ENCODE results near the gene SIRPB1. TPM values are rescaled to one million over a fixed set of nuclear protein-coding genes. Genes with fewer than 3 reads are reported as not detected.
"Not testable (repeated sequence)": the region's sequence is repeated elsewhere in the genome, so short reads cannot be mapped to it uniquely, and the experiment has no call there.

The SIRPB1 gene
- total RNA-seq, 1 donor from 2014 or later: 3.7 TPM

- no peak overlapping the region for H3K4me3 ChIP-seq (ENCODE audit: low read length in 3 of 3)
- no peaks in the 10 kb centered on the region for H3K4me1 ChIP-seq (ENCODE audit: control insufficient read depth in 3 of 3, insufficient read depth in 3 of 3, low read length in 3 of 3)
- H3K36me3 ChIP-seq (ENCODE audit: control insufficient read depth in 3 of 3, insufficient read depth in 3 of 3, low read length in 3 of 3): no peaks in the 10 kb centered on the region
- H3K9me3 ChIP-seq (ENCODE audit: control insufficient read depth in 3 of 3, low read length in 3 of 3): peaks cover 0 to 2% (median 0%) of the 10 kb centered on the region in 3 donors
- no peak overlapping the region for H3K9ac ChIP-seq (ENCODE audit: low read depth in 1 of 3, low read length in 3 of 3)
- peaks cover 0 to 2% (median 0%) of the 10 kb centered on the region in 3 donors for H3K27me3 ChIP-seq (ENCODE audit: control insufficient read depth in 3 of 3, insufficient read depth in 3 of 3, low read length in 3 of 3)
- no peak overlapping the region for H3K27ac ChIP-seq (ENCODE audit: low read depth, low read length)
Measured at GRCh38 chr20:1616858-1617434, 2.9 kb downstream of the SIRPB1 start.

DNA sequence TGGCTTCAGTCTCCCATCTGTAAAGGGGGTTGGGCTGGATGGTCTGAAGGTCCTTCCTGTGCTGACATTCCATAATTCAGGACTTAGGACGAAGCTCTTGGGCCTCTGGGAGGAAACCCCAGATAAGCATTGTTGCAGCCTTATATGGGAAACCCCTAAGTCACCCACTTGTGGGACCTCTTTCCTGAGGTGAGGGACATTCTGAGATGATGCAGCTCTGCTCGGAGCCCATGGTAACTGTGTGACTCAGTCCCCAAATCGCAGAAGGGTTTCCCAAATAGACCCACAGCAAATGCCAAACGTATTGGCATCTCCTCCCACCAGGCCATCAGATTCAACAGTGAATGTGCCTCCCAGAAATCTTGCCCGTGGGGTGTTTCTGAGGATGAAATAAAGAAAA lies 9.4 kb downstream of the SIRPB1 start:
- H3K27ac ChIP-seq (ENCODE audit: low read depth, low read length); H3K9me3 ChIP-seq (ENCODE audit: control insufficient read depth in 3 of 3, low read length in 3 of 3); H3K9ac ChIP-seq (ENCODE audit: low read depth in 1 of 3, low read length in 3 of 3): not testable (repeated sequence)

DNA sequence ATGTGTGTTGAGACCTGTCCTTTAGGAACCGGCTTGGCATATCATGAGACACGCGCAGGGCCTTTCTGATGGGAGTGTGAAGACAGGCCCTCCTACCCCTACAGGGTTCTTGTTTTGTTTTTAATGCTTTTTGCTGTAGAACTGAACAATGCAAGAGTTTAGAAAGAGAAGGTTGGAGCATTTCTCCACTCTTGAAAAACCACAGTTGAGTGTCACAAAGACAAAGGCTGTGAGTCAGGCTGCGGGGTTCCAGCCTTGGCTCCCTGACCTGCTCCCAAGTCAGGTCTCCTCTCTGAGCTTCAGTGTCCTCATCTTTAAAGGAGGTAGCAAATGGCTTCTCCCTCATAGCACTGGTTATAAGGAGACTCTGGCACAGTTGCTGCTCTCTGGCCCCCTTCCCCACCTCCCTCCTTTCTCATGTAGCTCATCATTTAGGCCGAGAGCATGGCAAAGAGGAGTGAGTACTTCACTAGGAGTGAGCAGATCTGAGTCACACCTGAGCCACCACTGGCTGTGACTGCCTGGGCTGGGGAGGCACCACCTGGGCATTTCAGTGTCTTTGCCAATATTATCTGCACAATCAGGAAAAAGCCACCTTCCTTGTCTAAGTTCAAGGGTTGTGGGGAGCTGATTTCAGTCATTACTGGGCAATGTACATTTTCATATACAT lies 11.0 kb downstream of the SIRPB1 start:
- not testable (repeated sequence) for H3K27ac ChIP-seq (ENCODE audit: low read depth, low read length); H3K4me1 ChIP-seq (ENCODE audit: control insufficient read depth in 3 of 3, insufficient read depth in 3 of 3, low read length in 3 of 3); H3K9me3 ChIP-seq (ENCODE audit: control insufficient read depth in 3 of 3, low read length in 3 of 3); H3K9ac ChIP-seq (ENCODE audit: low read depth in 1 of 3, low read length in 3 of 3); H3K36me3 ChIP-seq (ENCODE audit: control insufficient read depth in 3 of 3, insufficient read depth in 3 of 3, low read length in 3 of 3); H3K4me3 ChIP-seq (ENCODE audit: low read length in 3 of 3); H3K27me3 ChIP-seq (ENCODE audit: control insufficient read depth in 3 of 3, insufficient read depth in 3 of 3, low read length in 3 of 3)

More for the DNA sequence above, 9.4 kb downstream of the SIRPB1 start:
- not testable (repeated sequence) for H3K36me3 ChIP-seq (ENCODE audit: control insufficient read depth in 3 of 3, insufficient read depth in 3 of 3, low read length in 3 of 3); H3K27me3 ChIP-seq (ENCODE audit: control insufficient read depth in 3 of 3, insufficient read depth in 3 of 3, low read length in 3 of 3); H3K4me3 ChIP-seq (ENCODE audit: low read length in 3 of 3); H3K4me1 ChIP-seq (ENCODE audit: control insufficient read depth in 3 of 3, insufficient read depth in 3 of 3, low read length in 3 of 3)

DNA sequence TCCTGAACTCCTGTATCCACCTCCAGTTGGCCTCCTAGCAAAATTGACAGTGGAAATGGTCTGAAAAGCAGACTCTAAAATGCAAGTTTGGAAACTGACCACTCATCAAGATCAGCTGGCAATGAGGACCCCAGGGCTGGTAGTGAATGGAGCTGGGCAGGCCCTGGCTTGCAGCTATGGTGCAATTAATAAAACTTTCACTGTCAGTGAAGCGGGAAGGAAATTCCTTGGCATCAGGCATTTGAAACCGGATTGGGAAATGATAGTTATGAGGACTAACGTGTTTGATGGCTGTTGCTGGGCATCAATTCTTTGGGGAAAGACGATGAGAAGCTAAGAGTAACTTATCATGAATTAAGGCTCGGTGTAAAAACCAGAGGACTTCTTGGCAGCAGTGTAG lies 19.1 kb downstream of the SIRPB1 start:
- H3K27me3 ChIP-seq (ENCODE audit: control insufficient read depth in 3 of 3, insufficient read depth in 3 of 3, low read length in 3 of 3): no peaks in the 10 kb centered on the region
- H3K4me1 ChIP-seq (ENCODE audit: control insufficient read depth in 3 of 3, insufficient read depth in 3 of 3, low read length in 3 of 3): no peaks in the 10 kb centered on the region
- H3K9me3 ChIP-seq (ENCODE audit: control insufficient read depth in 3 of 3, low read length in 3 of 3): no peaks in the 10 kb centered on the region
- no peak overlapping the region for H3K4me3 ChIP-seq (ENCODE audit: low read length in 3 of 3)
- H3K36me3 ChIP-seq (ENCODE audit: control insufficient read depth in 3 of 3, insufficient read depth in 3 of 3, low read length in 3 of 3): no peaks in the 10 kb centered on the region
- H3K27ac ChIP-seq (ENCODE audit: low read depth, low read length): no peak overlapping the region
- H3K9ac ChIP-seq (ENCODE audit: low read depth in 1 of 3, low read length in 3 of 3): no peak overlapping the region

GRCh38 chr20:1595333-1595732 lies 24.5 kb downstream of the SIRPB1 start:
- no peak overlapping the region for H3K9ac ChIP-seq (ENCODE audit: low read depth in 1 of 3, low read length in 3 of 3)
- no peak overlapping the region for H3K27ac ChIP-seq (ENCODE audit: low read depth, low read length)
- H3K36me3 ChIP-seq (ENCODE audit: control insufficient read depth in 3 of 3, insufficient read depth in 3 of 3, low read length in 3 of 3): no peaks in the 10 kb centered on the region
- no peak overlapping the region for H3K4me3 ChIP-seq (ENCODE audit: low read length in 3 of 3)
- no peaks in the 10 kb centered on the region for H3K9me3 ChIP-seq (ENCODE audit: control insufficient read depth in 3 of 3, low read length in 3 of 3)
- no peaks in the 10 kb centered on the region for H3K4me1 ChIP-seq (ENCODE audit: control insufficient read depth in 3 of 3, insufficient read depth in 3 of 3, low read length in 3 of 3)
- H3K27me3 ChIP-seq (ENCODE audit: control insufficient read depth in 3 of 3, insufficient read depth in 3 of 3, low read length in 3 of 3): no peaks in the 10 kb centered on the region

GRCh38 chr20:1588533-1589460 lies 31.0 kb downstream of the SIRPB1 start:
- no peaks in the 10 kb centered on the region for H3K9me3 ChIP-seq (ENCODE audit: control insufficient read depth in 3 of 3, low read length in 3 of 3)
- H3K27ac ChIP-seq (ENCODE audit: low read depth, low read length): no peak overlapping the region
- H3K36me3 ChIP-seq (ENCODE audit: control insufficient read depth in 3 of 3, insufficient read depth in 3 of 3, low read length in 3 of 3): no peaks in the 10 kb centered on the region
- H3K9ac ChIP-seq (ENCODE audit: low read depth in 1 of 3, low read length in 3 of 3): no peak overlapping the region
- no peak overlapping the region for H3K4me3 ChIP-seq (ENCODE audit: low read length in 3 of 3)
- H3K27me3 ChIP-seq (ENCODE audit: control insufficient read depth in 3 of 3, insufficient read depth in 3 of 3, low read length in 3 of 3): no peaks in the 10 kb centered on the region
- H3K4me1 ChIP-seq (ENCODE audit: control insufficient read depth in 3 of 3, insufficient read depth in 3 of 3, low read length in 3 of 3): no peaks in the 10 kb centered on the region

DNA sequence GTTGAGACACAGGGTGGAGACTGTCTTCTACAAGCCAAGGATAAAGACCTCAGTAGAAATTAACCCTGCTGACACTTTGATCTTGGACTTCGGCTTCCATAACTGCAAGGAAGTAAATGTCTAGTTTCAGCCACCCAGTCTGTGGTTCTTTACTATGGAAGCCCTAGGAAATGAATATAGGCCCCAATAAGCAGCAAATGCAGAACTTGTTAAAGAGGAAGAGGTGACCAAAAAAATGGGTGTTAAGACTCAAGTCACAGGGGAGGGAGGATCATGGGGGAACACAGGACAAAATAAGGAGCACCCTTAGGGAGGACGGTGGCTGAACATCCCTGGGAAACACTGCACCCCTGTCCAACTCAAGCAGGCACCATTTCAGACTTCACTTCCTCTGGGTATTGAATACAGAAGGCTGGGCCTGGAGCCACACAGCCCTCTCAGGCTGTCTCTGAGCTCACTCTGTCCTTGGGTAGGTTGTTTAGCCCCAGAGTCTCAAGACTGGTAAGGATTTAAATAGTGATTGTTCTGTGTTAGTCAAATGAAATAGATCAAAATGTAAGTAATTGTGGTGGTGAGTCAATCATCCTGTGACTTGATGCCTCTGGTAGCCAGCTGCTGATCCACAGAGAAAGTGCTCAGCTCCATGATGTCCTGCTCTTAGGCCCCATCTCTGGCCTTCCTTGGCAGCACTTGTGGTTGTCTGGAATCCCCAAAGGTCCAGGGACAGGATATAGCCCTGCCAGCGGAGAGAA lies 31.9 kb downstream of the SIRPB1 start:
- Histone ChIP-seq H3K9me3 (ENCODE audit: control insufficient read depth in 3 of 3, low read length in 3 of 3) (no peaks in the 10 kb centered on the region), H3K27me3 (ENCODE audit: control insufficient read depth in 3 of 3, insufficient read depth in 3 of 3, low read length in 3 of 3) (no peaks in the 10 kb centered on the region), H3K36me3 (ENCODE audit: control insufficient read depth in 3 of 3, insufficient read depth in 3 of 3, low read length in 3 of 3) (no peaks in the 10 kb centered on the region), H3K9ac (ENCODE audit: low read depth in 1 of 3, low read length in 3 of 3) (no peak overlapping the region), H3K27ac (ENCODE audit: low read depth, low read length) (no peak overlapping the region), H3K4me3 (ENCODE audit: low read length in 3 of 3) (no peak overlapping the region), H3K4me1 (ENCODE audit: control insufficient read depth in 3 of 3, insufficient read depth in 3 of 3, low read length in 3 of 3) (no peaks in the 10 kb centered on the region)

GRCh38 chr20:1579488-1579887 lies 40.3 kb downstream of the SIRPB1 start:
- H3K27me3 ChIP-seq (ENCODE audit: control insufficient read depth in 3 of 3, insufficient read depth in 3 of 3, low read length in 3 of 3): no peaks in the 10 kb centered on the region
- H3K36me3 ChIP-seq (ENCODE audit: control insufficient read depth in 3 of 3, insufficient read depth in 3 of 3, low read length in 3 of 3): no peaks in the 10 kb centered on the region
- no peak overlapping the region for H3K4me3 ChIP-seq (ENCODE audit: low read length in 3 of 3)
- H3K4me1 ChIP-seq (ENCODE audit: control insufficient read depth in 3 of 3, insufficient read depth in 3 of 3, low read length in 3 of 3): no peaks in the 10 kb centered on the region
- no peak overlapping the region for H3K9ac ChIP-seq (ENCODE audit: low read depth in 1 of 3, low read length in 3 of 3)
- H3K27ac ChIP-seq (ENCODE audit: low read depth, low read length): no peak overlapping the region
- H3K9me3 ChIP-seq (ENCODE audit: control insufficient read depth in 3 of 3, low read length in 3 of 3): no peaks in the 10 kb centered on the region

GRCh38 chr20:1577906-1578305 lies 41.9 kb downstream of the SIRPB1 start:
- Histone ChIP-seq H3K27me3 (ENCODE audit: control insufficient read depth in 3 of 3, insufficient read depth in 3 of 3, low read length in 3 of 3) (no peaks in the 10 kb centered on the region), H3K36me3 (ENCODE audit: control insufficient read depth in 3 of 3, insufficient read depth in 3 of 3, low read length in 3 of 3) (no peaks in the 10 kb centered on the region), H3K4me1 (ENCODE audit: control insufficient read depth in 3 of 3, insufficient read depth in 3 of 3, low read length in 3 of 3) (no peaks in the 10 kb centered on the region), H3K4me3 (ENCODE audit: low read length in 3 of 3) (no peak overlapping the region), H3K27ac (ENCODE audit: low read depth, low read length) (no peak overlapping the region), H3K9me3 (ENCODE audit: control insufficient read depth in 3 of 3, low read length in 3 of 3) (no peaks in the 10 kb centered on the region), H3K9ac (ENCODE audit: low read depth in 1 of 3, low read length in 3 of 3) (no peak overlapping the region)
